Measurements from ENCODE around the gene NARS2.
"Not testable (repeated sequence)": the region's sequence is repeated elsewhere in the genome, so short reads cannot be mapped to it uniquely, and the experiment has no call there.

Gene NARS2

DNA sequence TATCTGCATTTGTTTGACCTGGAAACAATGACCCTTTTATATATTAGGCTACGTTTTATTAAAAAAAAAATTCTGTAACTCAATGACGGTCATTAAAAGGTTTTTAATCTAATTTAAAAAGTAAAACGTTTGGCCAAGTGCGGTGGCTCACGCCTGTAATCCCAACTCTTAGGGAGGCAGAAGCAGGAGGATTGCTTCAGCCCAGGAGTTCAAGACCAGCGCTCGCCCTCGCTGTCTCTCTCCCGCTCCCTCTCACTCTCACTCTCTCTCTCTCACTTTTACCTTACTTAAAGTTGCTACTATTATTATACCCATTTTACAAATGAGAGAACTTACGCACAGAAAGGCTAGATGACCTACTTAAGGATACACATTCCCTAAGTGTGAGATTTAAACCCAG lies 814 bp upstream of the NARS2 start:
- DNase-seq = no peak

DNA sequence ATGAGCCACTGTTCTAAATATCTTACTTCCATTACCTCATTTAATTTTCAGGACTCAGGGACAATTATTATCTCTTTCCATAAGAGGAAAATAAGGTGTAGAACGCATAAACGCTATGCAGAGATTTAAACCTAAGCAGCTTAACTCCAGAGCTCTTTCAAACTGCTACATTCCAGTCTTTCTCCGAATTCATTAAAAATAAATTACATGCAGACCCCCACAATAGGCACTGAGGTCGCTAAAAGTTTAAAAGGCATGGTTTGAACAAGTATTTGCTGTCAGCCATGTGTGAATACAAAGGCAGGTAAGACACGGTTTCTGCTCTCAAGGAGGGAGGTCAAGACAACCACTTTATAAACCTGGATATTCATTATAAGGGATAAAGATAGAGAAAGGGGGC lies 983 bp downstream of the NARS2 start:
- no peak for DNase-seq

DNA sequence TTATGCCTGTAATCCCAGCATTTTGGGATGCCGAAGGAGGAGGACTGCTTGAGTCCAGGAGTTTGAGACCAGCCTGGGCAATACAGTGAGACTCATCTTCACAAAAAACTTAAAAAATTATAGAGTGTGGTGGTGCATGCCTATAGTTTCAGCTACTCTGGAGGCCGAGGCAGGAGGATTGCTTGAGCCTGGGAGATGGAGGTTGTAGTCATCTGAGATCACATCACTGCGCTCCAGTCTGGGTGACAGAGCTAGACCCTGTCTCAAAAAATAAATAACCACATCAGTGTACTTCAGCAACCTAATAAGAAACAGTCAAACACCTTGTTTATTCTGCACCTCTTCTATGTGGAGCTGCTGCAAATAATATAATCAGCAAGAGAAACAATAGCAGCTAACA lies 1.4 kb downstream of the NARS2 start:
- DNase-seq = no peak

DNA sequence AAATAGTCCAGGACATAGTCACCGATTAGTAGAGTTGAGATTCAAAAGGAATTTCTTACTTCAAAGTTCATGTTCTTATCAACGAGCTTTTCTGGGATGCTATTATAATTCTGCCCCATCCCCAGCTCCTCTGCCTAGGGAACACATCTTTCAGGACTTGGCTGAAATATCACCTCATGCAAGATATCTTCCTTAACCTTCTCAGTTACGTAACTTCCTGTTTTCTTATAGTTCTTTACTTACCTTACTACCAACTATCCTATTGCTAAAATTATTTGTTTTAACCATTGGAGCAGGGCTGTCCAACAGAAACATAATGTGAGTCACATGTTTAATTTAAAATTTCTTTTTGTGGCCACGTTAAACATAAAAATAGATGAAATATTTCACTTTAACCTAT lies 2.3 kb downstream of the NARS2 start:
- no peak for DNase-seq

DNA sequence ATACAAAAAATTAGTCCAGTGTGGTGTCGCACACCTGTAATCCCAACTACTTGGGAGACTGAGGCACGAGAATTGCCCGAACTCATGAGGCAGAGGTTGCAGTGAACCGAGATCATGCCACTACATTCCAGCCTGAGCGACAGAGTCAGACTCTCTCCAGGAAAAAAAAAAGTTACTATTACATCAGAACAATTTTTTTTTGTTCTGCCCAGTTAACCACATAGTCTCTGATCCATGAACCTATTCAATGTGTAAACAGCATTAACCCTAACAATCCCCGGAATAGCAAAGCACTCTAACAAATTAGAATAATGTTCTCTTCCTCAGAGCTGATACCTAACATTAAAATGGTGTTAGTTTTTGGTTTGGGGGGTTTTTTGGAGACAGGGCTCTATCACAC lies 4.6 kb downstream of the NARS2 start:
- DNase-seq = no peak

DNA sequence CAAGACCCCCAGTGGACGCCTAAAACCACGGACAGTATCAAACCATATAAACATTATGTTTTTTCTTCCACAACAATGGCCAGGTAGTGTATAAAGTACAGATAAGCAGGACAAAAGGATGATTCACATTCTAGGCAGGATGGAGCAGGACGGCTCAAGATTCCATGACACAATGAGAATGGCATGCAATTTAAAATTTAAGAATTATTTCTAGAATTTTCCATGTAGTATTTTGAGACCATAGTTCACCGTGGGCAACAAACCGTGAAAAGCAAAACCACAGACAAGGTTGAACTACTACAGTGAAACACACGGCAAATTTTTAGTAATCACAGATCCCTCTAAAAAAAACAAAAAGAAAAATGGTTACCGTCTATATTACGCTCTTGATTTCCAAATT lies 7.5 kb downstream of the NARS2 start:
- DNase-seq = no peak

DNA sequence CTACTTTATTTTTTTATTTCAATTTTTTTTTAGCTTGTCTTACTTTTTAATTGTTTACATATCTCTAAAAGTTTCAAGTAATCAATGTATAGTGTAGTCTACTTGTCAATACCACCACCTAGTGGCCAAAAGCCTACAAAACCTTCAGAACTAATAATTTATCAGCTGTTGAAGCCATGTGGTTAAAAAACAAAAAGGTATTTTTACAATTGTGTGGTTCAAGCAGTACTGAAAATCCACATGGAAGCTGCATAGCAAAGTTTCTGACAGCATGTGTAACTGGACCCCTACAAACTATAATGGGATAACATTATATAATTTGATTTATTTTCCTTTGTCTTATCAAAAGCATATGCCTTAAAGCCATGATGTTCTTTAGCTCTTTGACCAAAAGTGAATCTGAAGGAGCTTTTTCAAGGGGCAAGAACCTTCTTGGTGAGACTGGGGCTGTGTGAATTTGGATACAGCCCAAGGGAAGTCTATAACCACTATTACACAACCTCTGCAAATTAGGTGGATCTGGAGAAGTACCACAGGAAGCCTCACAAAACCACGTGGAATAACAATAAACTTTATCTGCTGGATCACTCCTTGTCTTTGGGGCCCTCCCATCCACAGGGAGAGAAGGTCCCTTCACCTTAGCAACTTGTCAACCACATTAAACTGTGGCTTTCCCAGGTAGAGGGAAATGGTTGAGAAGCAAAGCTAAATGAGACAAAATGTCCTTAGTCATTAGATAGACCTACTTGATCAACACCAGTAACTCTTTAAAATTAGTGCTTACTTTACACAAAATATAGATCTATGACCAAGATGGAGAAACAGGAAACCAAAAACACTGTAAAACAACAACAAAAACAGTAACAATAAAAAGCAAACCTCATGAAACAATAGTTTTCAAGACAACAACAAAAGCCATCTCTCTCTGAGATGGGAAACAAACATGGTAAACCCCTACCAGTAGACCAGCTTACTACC lies 9.9 kb downstream of the NARS2 start:
- DNase-seq = no peak

DNA sequence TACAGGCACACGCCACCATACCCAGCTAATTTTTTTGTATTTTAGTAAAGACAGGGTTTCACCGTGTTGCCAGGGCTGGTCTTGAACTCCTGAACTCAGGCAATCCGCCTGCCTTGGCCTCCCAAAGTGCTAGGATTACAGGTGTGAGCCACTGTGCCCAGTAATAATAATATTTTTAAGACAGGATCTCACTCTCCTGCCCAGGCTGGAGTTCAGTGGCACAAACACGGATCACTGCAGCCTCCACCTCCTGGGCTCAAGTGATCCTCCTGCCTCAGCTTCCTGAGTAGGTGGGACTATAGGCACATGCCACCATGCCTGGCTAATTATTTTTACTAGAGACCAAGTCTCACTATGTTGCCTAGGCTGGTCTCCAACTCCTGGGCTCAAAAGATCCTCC lies 10.6 kb downstream of the NARS2 start:
- DNase-seq = not testable (repeated sequence)

DNA sequence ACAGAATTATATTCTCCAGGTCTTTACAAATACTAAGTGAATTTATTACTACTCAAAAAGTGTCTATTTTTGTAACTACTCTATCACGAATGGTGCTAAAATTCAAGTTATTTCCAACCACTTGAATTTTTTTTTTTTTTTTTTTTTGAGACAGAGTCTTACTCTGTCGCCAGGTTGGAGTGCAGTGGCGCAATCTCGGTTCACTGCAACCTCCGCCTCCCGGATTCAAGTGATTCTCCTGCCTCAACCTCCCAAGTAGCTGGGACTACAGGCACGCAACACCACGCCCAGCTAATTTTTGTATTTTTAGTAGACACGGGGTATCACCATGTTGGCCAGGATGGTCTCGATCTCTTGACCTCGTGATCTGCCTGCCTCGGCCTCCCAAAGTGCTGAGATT lies 11.6 kb downstream of the NARS2 start:
- not testable (repeated sequence) for DNase-seq

DNA sequence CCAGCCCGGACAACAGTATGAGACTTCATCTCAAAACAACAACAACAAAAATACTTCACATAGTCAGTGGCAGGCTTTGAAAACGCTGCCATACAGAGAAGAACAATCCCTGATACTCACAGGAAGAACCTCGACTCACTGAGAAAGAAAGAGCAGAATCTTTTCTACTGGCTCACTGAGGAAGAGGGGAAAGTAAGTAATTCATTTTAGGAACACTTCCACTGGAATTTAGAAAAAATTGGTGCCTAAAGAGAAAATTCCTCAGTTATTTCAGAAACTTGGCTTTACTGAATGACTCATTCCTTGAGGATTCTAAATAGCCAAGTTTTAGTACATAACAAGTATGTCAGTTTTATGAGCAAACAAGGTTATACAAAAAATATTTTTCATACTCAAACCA lies 12.3 kb downstream of the NARS2 start:
- DNase-seq = no peak

DNA sequence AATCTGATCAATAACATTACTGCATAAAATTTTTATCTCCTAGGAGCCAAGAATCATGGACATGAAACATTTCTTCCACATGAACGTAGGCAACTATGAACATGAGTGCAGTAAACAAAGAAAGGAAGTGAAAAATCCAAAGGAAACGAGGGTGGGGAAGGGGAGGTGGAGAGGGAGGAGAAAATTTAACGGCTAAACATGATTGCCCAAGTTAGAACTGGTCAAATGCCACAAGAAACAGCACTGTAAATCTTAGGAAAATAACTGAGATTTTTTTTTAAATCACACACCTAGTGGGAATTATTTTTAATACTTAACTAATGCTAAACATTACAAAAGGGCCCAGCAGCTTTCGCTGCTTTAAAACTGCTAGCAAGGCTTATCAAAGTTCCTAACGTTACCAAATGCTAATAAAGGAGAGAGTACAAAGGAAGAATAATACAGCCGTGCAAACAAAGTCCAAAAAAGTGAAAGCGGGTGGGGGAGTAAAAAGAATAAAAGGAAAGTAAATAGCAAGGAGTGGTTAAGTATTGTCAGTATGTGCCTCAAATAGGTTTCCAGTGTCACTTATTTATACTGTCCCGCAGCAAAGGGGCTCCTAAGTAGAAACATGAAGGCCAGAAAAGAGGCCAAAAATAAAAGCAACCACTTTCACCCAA lies 13.7 kb downstream of the NARS2 start:
- no peak for DNase-seq

DNA sequence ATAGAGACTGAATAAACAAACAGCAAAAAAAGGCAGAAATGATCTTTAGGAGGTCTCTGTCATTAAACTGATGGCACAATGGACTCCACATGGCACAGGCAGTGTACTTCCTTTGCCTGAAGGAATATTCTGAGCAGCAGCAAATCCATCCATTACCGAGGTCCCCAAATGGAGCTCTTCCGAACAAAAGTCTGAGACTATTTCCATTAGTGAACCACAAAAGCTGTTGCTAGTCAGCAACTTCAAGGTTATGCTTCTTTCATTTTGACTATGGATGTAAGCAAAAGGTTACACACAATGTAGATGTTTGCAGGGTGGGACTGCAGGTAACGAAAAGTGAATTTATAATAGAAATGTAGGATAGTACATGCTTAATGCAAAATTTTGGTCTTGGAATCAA lies 14.5 kb downstream of the NARS2 start:
- no peak for DNase-seq

DNA sequence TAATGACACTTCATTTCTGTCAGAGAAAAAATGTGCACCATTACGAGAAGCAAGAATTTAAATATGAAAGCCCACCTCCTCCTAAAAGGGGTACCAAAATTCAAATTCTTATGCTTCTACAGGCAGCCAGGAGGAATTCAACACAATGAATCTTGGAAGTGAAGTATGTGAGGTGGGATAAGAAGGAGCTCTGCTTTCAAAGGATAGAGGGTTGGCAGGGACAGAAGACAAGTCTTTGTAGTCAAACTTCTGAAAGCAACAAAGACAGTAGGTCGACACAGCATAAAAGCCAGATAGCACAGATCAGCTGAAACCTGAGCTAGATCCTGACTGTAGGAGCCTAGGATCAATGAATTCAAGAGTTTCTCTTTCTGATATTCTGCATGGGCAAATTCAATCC lies 17.4 kb downstream of the NARS2 start:
- DNase-seq = no peak

DNA sequence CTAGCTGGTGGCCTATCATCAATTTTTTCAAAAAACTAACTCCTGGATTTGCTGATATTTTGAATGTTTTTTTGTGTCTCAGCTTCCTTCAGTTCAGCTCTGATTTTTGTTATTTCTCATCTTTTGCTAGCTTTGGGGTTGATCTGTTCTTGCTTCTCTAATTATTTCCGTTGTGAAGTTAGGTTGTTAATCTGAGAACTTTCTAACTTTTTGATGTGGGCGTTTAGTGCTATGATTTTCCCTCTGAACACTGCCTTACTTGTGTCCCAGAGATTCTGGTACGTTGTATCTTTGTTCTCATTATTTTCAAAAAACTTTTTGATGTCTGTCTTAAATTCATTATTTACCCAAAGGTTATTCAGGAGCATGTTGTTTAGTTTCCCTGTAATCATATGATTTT lies 19.1 kb downstream of the NARS2 start:
- no peak for DNase-seq

DNA sequence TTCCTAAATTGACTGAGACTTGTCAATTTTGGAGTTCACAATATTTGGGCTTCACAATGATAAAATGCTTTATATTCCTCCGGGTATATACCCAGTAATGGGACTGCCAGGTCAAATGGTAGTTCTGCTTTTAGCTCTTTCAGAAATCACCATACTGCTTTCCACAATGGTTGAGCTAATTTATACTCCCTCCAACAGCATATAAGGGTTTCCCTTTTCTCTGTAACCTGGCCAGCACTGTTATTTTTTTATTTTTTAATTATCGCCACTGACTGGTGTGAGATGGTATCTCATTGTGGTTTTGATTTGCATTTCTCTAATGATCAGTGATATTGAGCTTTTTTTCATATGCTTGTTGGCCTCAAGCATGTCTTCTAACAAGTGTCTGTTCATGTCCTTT lies 21.8 kb downstream of the NARS2 start:
- DNase-seq = no peak

DNA sequence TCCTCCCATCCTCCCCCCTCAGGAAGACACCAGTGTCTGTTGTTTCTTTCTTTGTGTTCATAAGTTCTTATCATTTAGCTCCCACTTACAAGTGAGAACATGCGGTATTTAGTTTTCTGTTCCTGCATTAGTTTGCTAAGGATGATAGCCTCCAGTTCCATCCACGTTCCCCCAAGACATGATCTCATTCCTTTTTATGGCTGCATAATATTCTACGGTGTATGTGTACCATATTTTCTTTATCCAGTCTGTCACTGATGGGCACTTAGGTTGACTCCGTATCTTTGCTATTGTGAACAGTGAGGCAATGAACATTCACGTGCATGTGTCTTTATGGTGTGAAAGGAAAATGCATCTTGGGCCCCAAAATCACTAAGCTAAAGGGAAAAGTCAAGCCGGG lies 22.5 kb downstream of the NARS2 start:
- DNase-seq = not testable (repeated sequence)

DNA sequence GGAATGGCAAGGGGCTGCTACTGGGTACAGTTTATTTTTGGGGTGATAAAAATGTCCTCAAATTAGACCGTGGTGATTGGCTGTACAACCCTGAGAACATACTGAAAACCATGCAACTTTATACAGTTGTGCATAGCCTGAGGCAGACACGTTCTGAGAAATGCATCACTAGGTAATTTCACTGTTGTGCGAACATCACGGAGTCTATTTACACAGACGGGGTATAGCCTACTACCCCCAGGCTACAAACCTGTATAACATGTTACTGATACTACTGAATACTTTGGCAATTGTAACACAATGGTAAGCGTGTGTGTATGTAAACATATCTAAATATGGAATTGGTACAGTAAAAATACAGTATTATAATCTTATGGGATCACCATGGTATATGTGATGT lies 23.6 kb downstream of the NARS2 start:
- DNase-seq = no peak

DNA sequence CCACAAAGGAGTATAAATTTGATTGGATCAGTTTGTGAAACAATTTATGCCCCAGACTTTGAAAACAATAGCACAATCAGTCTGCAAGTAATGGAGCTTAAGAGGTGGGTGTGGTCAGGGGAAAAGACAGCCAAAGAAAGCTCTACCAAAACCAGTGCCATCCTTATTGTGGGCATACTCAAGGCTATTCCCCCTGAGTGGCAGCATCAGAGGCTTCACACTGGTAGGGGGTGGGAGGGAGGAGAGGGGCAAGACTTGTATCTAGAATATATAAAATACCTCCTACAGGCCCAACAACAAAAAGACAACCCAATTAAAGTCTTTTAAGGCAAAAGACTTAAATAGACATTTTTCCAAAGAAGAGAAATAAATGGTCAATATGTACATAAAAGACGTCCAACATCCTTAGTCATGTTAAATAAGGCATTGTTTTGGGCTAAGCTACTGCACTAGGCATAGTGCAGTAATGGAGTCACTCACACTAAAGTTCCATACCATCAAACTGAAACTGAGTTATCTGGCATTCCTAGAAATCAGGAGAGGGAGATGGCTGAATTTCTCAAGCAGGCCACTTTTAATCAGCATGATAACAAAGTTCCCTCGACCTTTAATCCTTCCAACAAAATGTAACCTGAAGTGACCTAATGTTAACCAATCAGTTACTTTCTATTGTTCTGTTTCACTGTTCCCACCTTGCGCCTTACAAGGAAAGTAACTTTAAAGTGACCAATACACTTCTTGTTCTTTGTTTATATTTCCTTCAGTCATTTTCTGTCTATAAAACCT lies 24.8 kb downstream of the NARS2 start:
- no peak for DNase-seq

DNA sequence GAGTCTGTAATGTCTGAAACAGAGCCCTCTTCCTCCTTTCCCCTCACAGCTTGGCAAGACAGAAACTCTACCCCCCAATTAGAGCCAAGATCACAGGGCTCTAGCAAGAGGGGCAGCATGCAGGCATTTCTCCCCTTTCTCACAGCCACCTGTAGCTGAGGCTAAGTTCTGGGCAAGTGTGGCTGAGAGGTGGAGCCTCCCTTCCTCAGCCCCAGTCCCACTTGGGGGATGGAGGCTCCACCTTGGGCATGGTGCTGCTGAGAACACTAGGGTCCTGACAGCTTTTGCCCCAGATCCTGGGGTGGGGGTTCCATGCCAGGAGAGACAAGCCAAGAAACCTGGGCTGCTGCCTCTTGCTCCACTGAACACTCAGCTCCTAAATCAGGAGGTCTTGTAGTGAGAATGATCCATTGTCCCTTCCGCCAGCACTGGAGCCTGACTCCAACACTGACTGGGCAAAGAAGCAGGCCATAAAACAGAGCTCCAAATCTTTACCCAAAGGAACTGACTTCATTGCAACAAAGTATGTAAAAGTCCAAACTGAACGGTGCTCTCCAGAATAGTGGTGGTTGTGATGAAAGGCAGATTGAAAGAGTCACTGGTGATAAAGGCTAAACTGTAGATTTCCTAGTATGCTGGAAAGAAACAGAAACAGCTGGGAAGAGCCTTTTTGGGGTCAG lies 25.6 kb downstream of the NARS2 start:
- no peak for DNase-seq

DNA sequence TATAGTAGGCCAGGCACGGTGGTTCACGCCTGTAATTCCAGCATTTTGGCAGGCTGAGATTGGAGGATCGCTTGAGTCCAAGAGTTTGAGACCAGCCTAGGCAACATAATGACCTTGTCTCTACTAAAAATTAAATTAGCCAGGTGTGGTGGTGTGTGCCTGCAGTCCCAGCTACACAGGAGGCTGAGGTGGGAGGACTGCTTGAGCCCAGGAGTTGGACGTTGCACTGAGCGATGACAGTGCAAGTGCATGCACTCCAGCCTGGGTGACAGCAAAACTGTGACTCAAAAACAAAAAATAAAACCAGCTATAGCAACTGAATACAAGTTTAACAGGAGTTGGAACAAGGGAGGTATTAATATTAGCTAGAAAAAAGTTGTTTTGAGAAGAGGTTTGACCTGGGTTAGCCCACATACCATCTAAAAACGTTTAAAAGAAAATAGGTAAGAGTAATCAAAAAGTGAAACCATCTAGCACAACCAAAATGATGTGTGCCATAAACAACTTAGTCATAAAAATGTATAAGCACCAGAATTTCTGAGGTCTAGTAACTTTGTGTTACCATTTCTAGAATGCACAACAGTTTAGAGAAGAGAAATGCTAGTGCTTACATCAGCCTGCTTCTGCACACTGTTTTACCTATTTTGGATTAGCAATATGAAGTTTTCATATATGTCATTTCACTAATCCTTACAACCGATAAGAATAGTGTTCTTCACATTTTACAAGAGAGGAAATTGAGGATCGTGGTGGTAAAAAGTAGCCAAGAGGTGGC lies 26.5 kb downstream of the NARS2 start:
- DNase-seq = no peak

DNA sequence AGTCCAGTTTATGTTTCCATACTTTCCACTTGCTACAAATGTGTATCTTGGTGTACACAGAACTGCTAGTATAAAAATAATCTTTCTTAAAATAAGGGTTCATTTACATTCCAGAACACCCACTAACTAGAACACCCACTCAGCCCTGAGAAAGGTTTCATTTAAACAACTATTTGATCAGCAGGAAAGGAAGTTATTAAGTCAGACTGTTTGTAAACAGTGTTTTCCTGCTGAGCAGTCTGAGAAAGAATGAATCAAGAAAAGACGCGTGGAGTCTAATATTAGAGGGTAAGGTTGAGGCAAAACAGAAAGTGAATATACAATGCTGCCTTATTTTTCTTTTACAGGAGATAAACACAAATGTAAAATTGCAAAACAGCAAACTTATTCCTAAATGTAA lies 32.7 kb downstream of the NARS2 start:
- DNase-seq = no peak

DNA sequence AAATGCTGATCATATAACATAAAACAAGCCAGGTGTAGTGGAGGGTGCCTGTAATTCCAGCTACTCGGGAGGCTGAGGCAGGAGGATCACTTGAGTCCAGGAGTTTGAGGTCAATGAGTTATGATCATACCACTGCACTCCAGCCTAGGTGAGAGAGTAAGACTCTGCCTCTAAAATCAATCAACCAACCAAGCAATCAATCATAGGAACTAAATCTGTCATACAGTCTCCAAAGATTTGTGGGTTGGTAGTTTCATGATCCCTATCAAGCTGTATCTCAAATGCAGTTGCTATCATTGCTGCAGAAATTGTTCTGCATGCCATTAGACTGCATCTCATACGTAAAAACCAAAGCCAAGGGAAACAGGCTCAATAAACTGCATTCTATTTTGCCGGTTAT lies 33.1 kb downstream of the NARS2 start:
- no peak for DNase-seq

Data from T1000 (cell line).